ENCODE data around the gene CMIP. TPM values are rescaled to one million over a fixed set of nuclear protein-coding genes. Genes with fewer than 3 reads are reported as not detected.

Gene CMIP
- total and polyA plus RNA-seq, 3 donors from 2014 or later = 34.9 to 72.5 (median 42.0) TPM

DNA sequence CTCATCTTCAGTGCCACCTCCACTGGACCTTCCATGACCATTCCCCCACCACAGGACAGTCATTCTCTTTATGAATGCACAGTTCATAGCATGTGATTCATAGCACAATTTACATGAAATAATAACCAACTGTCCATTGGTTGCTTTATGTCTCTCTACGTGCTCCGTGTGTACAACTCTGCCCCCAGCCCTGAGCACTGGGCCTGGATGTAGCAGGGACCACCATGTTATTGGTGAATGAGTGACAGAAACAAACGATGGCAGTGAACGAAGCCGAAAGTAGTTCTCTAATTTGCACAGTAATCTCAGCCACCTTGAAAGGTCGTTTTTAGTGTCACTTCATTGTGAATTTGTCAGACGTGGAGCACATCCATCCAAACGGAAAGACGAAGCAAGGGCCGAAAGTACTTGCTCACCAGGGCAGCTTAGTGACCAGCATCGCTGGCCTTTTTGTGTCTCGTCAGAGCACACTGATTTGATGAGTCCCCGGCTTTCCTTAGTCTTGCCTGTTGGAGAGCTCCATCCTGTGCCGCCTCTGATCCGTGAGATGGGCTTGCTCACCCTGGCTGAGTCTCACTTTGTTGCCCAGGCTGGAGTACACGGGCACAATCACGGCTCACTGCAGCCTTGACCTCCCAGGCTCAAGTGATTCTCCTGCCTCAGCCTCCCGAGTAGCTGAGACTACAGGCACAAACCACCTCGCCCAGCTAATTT, 95.3 kb downstream of the CMIP start:
- 91 to 96% methylated on average over 19 of the region's 19 CpGs for WGBS, 2 donors
- TF ChIP-seq POLR2A (IDR thresholded peaks at IDR 0.05) = no peak
- TF ChIP-seq, protein P1, sequence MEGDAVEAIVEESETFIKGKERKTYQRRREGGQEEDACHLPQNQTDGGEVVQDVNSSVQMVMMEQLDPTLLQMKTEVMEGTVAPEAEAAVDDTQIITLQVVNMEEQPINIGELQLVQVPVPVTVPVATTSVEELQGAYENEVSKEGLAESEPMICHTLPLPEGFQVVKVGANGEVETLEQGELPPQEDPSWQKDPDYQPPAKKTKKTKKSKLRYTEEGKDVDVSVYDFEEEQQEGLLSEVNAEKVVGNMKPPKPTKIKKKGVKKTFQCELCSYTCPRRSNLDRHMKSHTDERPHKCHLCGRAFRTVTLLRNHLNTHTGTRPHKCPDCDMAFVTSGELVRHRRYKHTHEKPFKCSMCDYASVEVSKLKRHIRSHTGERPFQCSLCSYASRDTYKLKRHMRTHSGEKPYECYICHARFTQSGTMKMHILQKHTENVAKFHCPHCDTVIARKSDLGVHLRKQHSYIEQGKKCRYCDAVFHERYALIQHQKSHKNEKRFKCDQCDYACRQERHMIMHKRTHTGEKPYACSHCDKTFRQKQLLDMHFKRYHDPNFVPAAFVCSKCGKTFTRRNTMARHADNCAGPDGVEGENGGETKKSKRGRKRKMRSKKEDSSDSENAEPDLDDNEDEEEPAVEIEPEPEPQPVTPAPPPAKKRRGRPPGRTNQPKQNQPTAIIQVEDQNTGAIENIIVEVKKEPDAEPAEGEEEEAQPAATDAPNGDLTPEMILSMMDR (IDR thresholded peaks at IDR 0.05) = no peak
- no peak for DNase-seq
- no peak overlapping the region for H3K4me3 ChIP-seq
- no peaks in the 10 kb centered on the region for H3K9me3 ChIP-seq
- no peaks in the 10 kb centered on the region for H3K27me3 ChIP-seq
- H3K36me3 ChIP-seq (ENCODE audit: low read depth, missing control alignments) = no peaks in the 10 kb centered on the region
- H3K4me1 ChIP-seq = no peaks in the 10 kb centered on the region
- intact Hi-C loops (cut with DNase I; ENCODE audit: low total_unique reads) = no loop called here
- no peak overlapping the region for H3K27ac ChIP-seq

DNA sequence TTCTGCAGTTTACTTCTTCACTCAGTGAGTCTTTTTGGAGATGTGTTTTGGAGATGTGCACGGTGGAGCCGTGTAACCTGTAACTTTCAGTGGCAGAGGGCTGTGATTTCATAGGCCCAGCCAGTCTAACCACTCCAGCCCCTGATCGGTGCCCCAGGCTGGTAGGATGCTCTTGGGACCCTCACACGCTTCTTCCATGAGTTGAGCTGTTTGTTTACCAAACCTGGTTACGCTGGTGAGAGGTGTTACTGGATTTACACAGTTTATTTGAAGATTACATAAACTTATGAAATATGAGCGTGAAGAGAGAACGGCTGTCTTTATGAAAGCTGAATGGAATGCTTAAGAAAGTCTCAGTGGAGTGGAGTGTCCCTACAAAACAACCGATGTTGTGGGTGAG, 96.7 kb downstream of the CMIP start:
- no peaks in the 10 kb centered on the region for H3K27me3 ChIP-seq

DNA sequence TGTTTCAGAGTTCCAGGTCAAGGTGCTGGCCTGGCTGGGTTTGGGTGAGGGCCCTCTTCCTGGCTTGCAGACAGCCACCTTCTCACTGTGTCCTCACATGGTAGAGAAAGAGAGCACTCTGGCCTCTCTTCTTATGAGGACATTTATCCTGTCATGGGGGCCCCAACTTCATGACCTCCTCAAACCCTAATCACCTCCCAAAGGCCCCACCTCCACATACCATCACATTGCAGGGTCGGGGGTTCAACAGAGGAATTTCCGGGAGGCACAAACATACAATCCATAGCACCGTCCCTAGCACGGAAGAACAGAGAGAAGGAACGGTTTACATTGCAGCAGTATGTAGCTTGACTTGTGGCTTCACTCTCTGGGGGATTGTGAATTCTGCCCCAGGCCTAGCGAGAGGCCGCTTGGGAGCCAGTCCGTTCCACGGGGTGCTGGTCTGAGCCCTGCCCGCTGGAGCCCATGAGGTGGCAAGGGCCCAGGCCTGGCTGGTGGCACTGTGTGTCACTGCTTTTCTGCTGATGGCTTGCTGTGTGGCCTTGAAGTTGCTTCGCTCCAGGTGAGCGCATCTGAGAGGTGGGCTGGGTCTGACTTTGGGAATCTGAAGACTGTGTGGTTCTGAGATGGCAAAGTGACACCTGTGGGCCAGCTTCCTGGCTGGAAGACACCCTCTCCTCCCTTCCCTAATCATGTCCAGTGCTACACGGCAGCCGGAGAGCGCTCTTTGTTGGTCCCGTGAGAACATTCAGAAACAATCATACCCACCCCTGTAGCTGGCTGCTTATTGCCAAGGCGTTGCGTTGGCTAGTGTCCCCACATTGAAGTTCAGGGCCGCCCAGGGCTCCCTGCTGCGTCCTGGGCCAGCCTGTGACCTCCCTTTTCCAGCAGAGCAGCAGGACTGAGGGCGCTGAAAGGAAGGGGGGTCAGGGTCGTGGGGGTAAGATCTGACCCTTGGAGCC, 98.3 kb downstream of the CMIP start:
- Histone ChIP-seq H3K9me3 (no peaks in the 10 kb centered on the region), H3K27ac (no peak overlapping the region), H3K4me1 (no peaks in the 10 kb centered on the region), H3K36me3 (ENCODE audit: low read depth, missing control alignments) (no peaks in the 10 kb centered on the region), H3K27me3 (no peaks in the 10 kb centered on the region), H3K4me3 (no peak overlapping the region)
- WGBS, 2 donors = 81 to 87% methylated on average over 19 to 22 of the region's 22 CpGs
- DNase-seq = no peak
- intact Hi-C loops (cut with DNase I; ENCODE audit: low total_unique reads) = no loop called here
- TF ChIP-seq POLR2A (IDR thresholded peaks at IDR 0.05) = no peak
- TF ChIP-seq, protein P1 (IDR thresholded peaks at IDR 0.05) = no peak

More for the DNA sequence above, 96.7 kb downstream of the CMIP start:
- TF ChIP-seq, protein P1 (IDR thresholded peaks at IDR 0.05) = no peak
- TF ChIP-seq POLR2A (IDR thresholded peaks at IDR 0.05) = no peak
- H3K27ac ChIP-seq = no peak overlapping the region
- no peaks in the 10 kb centered on the region for H3K9me3 ChIP-seq
- intact Hi-C loops (cut with DNase I; ENCODE audit: low total_unique reads) = no loop called here
- no peaks in the 10 kb centered on the region for H3K4me1 ChIP-seq
- DNase-seq = no peak
- no peaks in the 10 kb centered on the region for H3K36me3 ChIP-seq (ENCODE audit: low read depth, missing control alignments)
- WGBS, 2 donors = 93 to 95% methylated on average over 8 of the region's 8 CpGs
- no peak overlapping the region for H3K4me3 ChIP-seq

DNA sequence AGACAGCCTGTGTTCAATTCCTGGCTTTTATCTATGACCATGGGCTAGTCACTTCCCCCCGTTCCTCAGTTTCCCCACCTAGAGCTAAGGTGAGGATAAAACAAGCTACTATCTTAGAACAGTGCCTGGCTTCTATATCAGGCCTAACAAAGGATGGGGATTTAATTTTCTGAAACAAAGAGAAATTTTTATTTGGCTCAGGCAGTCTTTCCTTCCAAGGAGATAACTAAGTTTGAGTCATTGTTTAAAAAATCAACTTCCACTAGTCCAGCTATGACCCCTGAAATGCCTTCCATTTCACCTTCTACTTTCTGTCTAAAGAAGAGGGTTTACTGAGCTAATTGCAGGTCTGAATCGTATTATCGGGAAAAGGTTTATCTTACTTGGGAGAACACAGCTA, 99.0 kb downstream of the CMIP start:
- H3K27ac ChIP-seq = no peak overlapping the region
- DNase-seq = no peak
- H3K36me3 ChIP-seq (ENCODE audit: low read depth, missing control alignments) = no peaks in the 10 kb centered on the region
- no peak for TF ChIP-seq POLR2A (IDR thresholded peaks at IDR 0.05)
- TF ChIP-seq, protein P1 (IDR thresholded peaks at IDR 0.05) = no peak
- H3K9me3 ChIP-seq = no peaks in the 10 kb centered on the region
- H3K4me3 ChIP-seq = no peak overlapping the region
- no peaks in the 10 kb centered on the region for H3K27me3 ChIP-seq
- 62 to 66% methylated on average over 3 of the region's 3 CpGs for WGBS, 2 donors
- H3K4me1 ChIP-seq = no peaks in the 10 kb centered on the region
- intact Hi-C loops (cut with DNase I; ENCODE audit: low total_unique reads) = no loop called here
